ENCODE data around the gene SPO11.

SPO11 gene

GRCh38 chr20:57282670-57283361 is 46.8 kb upstream of the SPO11 start:
- H3K4me3 ChIP-seq (ENCODE audit: low read length): no peak overlapping the region
- H3K79me2 ChIP-seq (ENCODE audit: low read length): no peaks in the 10 kb centered on the region
- no peak overlapping the region for H3K27ac ChIP-seq (ENCODE audit: low read length)
- H3K4me1 ChIP-seq (ENCODE audit: low read length): no peaks in the 10 kb centered on the region
- TF ChIP-seq CTCF (IDR thresholded peaks at IDR 0.05; ENCODE audit: low read depth, low read length) (no peak), EZH2phosphoT487 (IDR thresholded peaks at IDR 0.05; ENCODE audit: low read depth) (no peak)
- no peak overlapping the region for H3K4me2 ChIP-seq (ENCODE audit: low read length)
- no peak overlapping the region for H3K9ac ChIP-seq (ENCODE audit: low read length)
- H3K36me3 ChIP-seq (replicated peaks; ENCODE audit: low read depth, low read length): no peaks in the 10 kb centered on the region
- H3K27me3 ChIP-seq (ENCODE audit: low read depth, low read length): peaks cover 84% of the 10 kb centered on the region
- no peaks in the 10 kb centered on the region; the same call in 1 of the 2 replicates for H4K20me1 ChIP-seq (ENCODE audit: insufficient read depth, low read length)
- peaks cover 5% of the 10 kb centered on the region; the same call in 1 of the 2 replicates for H3K9me3 ChIP-seq (ENCODE audit: insufficient read depth, low read length)
- no peak overlapping the region for H2AFZ ChIP-seq (ENCODE audit: low read depth, low read length)

- Histone ChIP-seq H3K36me3 (replicated peaks; ENCODE audit: low read depth, low read length) (no peaks in the 10 kb centered on the region), H3K9me3 (ENCODE audit: insufficient read depth, low read length) (peaks cover 5% of the 10 kb centered on the region; the same call in 1 of the 2 replicates), H3K4me2 (ENCODE audit: low read length) (no peak overlapping the region), H3K79me2 (ENCODE audit: low read length) (no peaks in the 10 kb centered on the region), H3K9ac (ENCODE audit: low read length) (no peak overlapping the region), H2AFZ (ENCODE audit: low read depth, low read length) (no peak overlapping the region), H3K4me3 (ENCODE audit: low read length) (no peak overlapping the region), H3K27me3 (ENCODE audit: low read depth, low read length) (peaks cover 85% of the 10 kb centered on the region), H3K4me1 (ENCODE audit: low read length) (no peaks in the 10 kb centered on the region), H3K27ac (ENCODE audit: low read length) (no peak overlapping the region), H4K20me1 (ENCODE audit: insufficient read depth, low read length) (no peaks in the 10 kb centered on the region; the same call in 1 of the 2 replicates)
- no peak for TF ChIP-seq CTCF (IDR thresholded peaks at IDR 0.05; ENCODE audit: low read depth, low read length)
- no peak for TF ChIP-seq EZH2phosphoT487 (IDR thresholded peaks at IDR 0.05; ENCODE audit: low read depth)
Measured at GRCh38 chr20:57283860-57284259, 45.7 kb upstream of the SPO11 start.

- no peak overlapping the region for H3K9ac ChIP-seq (ENCODE audit: low read length)
- no peaks in the 10 kb centered on the region; the same call in 1 of the 2 replicates for H4K20me1 ChIP-seq (ENCODE audit: insufficient read depth, low read length)
- no peaks in the 10 kb centered on the region for H3K79me2 ChIP-seq (ENCODE audit: low read length)
- no peak for TF ChIP-seq CTCF (IDR thresholded peaks at IDR 0.05; ENCODE audit: low read depth, low read length)
- TF ChIP-seq EZH2phosphoT487 (IDR thresholded peaks at IDR 0.05; ENCODE audit: low read depth): no peak
- no peaks in the 10 kb centered on the region for H3K4me1 ChIP-seq (ENCODE audit: low read length)
- H3K9me3 ChIP-seq (ENCODE audit: insufficient read depth, low read length): no peaks in the 10 kb centered on the region; the same call in 1 of the 2 replicates
- H3K27me3 ChIP-seq (ENCODE audit: low read depth, low read length): peaks cover 89% of the 10 kb centered on the region
- no peak overlapping the region for H3K27ac ChIP-seq (ENCODE audit: low read length)
- H3K36me3 ChIP-seq (replicated peaks; ENCODE audit: low read depth, low read length): no peaks in the 10 kb centered on the region
- no peak overlapping the region for H3K4me3 ChIP-seq (ENCODE audit: low read length)
- H3K4me2 ChIP-seq (ENCODE audit: low read length): no peak overlapping the region
- no peak overlapping the region for H2AFZ ChIP-seq (ENCODE audit: low read depth, low read length)
Measured at GRCh38 chr20:57287007-57287880, 42.4 kb upstream of the SPO11 start.

GRCh38 chr20:57287901-57288300 is 41.7 kb upstream of the SPO11 start:
- TF ChIP-seq EZH2phosphoT487 (IDR thresholded peaks at IDR 0.05; ENCODE audit: low read depth): no peak
- no peak for TF ChIP-seq CTCF (IDR thresholded peaks at IDR 0.05; ENCODE audit: low read depth, low read length)
- no peak overlapping the region for H3K4me2 ChIP-seq (ENCODE audit: low read length)
- no peaks in the 10 kb centered on the region for H3K36me3 ChIP-seq (replicated peaks; ENCODE audit: low read depth, low read length)
- no peak overlapping the region for H2AFZ ChIP-seq (ENCODE audit: low read depth, low read length)
- no peaks in the 10 kb centered on the region for H3K4me1 ChIP-seq (ENCODE audit: low read length)
- no peaks in the 10 kb centered on the region; the same call in 1 of the 2 replicates for H3K9me3 ChIP-seq (ENCODE audit: insufficient read depth, low read length)
- no peaks in the 10 kb centered on the region for H3K79me2 ChIP-seq (ENCODE audit: low read length)
- no peak overlapping the region for H3K9ac ChIP-seq (ENCODE audit: low read length)
- H4K20me1 ChIP-seq (ENCODE audit: insufficient read depth, low read length): no peaks in the 10 kb centered on the region; the same call in 1 of the 2 replicates
- H3K27me3 ChIP-seq (ENCODE audit: low read depth, low read length): peaks cover 90% of the 10 kb centered on the region
- no peak overlapping the region for H3K27ac ChIP-seq (ENCODE audit: low read length)
- no peak overlapping the region for H3K4me3 ChIP-seq (ENCODE audit: low read length)
